Activated T-cell treated with anti-CD3 and anti-CD28 coated beads, Interleukin-2, amount 50 U/mL, for 24 hours (primary cell): Measurements from ENCODE around the gene OPN4.

Experiments
- DNase-seq: peaks from one replicate; pipeline ENCODE4 v3.0.0-alpha.2; 2020
- H3K27ac Mint-ChIP-seq: 2 replicates; pipeline ENCODE4 v1.8.0; 2020; ENCODE audit warnings: mild to moderate bottlenecking, mixed read lengths
- H3K27me3 Mint-ChIP-seq: 2 replicates; pipeline ENCODE4 v1.8.0; 2020; ENCODE audit warnings: mixed read lengths
- H3K36me3 Mint-ChIP-seq: 2 replicates; pipeline ENCODE4 v1.8.0; 2020; ENCODE audit warnings: low read depth, mixed read lengths
- H3K4me1 Mint-ChIP-seq: 2 replicates; pipeline ENCODE4 v1.8.0; 2020; ENCODE audit warnings: low read depth, mixed read lengths
- H3K4me3 Mint-ChIP-seq: 2 replicates; pipeline ENCODE4 v1.8.0; 2020; ENCODE audit warnings: mild to moderate bottlenecking, moderate library complexity, mixed read lengths
- H3K9me3 Mint-ChIP-seq: 2 replicates; pipeline ENCODE4 v1.8.0; 2020; ENCODE audit warnings: mixed read lengths

OPN4 gene

DNA sequence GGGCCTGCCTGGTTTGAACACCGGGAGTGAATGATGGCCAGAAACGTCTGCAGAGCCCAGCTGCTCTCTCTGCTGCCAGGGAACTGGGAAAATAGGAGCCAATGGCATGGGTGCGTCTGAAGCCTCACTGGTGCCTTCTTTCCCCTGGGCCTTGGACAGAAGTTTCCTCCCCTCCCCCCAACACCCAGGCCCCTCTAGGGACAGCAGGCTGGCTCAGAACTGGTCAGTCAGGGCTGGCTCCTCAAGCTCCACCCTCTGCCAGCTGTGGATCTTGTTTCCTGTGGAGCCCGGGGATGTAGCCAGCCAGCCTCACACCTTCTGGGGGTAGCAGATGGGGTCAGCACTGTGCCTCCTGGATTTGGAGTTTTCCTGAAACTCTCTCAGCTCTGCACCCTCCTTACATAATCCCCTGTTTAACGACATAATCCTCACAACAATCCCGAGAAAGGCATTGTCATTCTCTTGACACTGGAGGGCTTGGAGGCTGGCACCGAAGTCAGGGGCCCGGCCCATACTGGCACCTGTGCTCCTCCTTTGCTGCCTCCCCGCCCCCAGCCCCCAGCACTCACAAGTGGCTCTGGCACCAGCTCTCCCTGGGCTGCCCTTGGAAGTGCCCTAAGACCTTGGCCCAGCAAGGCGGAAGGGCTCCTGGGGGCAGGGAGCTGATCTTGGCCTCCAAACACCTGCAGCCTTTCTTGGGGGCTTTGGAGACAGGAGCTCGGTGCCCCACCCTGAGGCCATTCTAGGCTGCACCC, 19.7 kb downstream of the OPN4 start:
- no peaks in the 10 kb centered on the region for H3K27me3 Mint-ChIP-seq
- no peak overlapping the region for H3K27ac Mint-ChIP-seq
- H3K4me3 Mint-ChIP-seq, result no peak overlapping the region
- no peaks in the 10 kb centered on the region for H3K4me1 Mint-ChIP-seq
- no peak for DNase-seq
- H3K36me3 Mint-ChIP-seq, result no peaks in the 10 kb centered on the region
- H3K9me3 Mint-ChIP-seq, result no peaks in the 10 kb centered on the region

DNA sequence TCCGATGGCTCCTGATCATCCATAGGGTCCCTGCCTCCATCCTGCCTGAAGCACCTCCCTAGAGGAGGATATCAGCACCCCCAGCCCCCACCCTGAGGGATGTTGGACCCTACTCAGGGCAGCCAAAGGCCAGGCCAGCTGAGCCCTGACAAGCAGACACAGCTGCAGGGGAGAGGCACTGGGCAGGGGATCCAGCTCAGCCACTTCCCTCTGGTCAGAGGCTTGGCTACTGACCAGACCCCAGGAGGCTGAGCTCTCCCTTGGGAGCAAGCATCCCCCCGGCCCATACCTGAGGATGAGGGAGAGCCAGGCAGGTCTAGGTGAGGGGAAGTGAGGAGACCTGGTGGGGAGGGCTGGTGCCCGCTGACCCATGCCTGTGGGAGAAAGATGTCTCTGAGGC, 20.6 kb downstream of the OPN4 start:
- Mint-ChIP-seq H3K9me3 (no peaks in the 10 kb centered on the region), H3K4me1 (no peaks in the 10 kb centered on the region), H3K36me3 (no peaks in the 10 kb centered on the region), H3K4me3 (no peak overlapping the region), H3K27ac (no peak overlapping the region), H3K27me3 (no peaks in the 10 kb centered on the region)
- DNase-seq, result no peak

DNA sequence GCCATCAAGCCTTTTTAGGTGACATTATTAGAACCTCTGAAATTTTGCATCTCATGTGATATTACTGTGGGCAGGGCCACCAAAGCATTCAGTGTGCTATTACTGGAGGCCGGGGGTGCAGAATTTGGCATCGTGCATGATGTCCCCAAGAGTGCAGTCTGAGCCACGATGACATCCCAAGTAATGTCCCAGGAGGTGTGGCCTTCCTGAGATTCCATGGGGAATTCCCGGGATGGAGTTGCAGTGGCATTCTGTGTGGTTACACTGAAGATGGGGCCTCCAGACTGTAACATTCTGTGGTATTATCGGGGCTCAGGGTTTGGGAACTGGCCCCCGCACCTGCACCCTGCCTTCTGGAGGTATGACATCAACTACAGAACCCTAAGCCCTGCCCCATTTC, 23.0 kb downstream of the OPN4 start:
- Mint-ChIP-seq H3K36me3 (no peaks in the 10 kb centered on the region), H3K27ac (no peak overlapping the region), H3K9me3 (no peaks in the 10 kb centered on the region), H3K4me3 (no peak overlapping the region), H3K4me1 (no peaks in the 10 kb centered on the region), H3K27me3 (peaks cover 2% of the 10 kb centered on the region)
- no peak for DNase-seq

DNA sequence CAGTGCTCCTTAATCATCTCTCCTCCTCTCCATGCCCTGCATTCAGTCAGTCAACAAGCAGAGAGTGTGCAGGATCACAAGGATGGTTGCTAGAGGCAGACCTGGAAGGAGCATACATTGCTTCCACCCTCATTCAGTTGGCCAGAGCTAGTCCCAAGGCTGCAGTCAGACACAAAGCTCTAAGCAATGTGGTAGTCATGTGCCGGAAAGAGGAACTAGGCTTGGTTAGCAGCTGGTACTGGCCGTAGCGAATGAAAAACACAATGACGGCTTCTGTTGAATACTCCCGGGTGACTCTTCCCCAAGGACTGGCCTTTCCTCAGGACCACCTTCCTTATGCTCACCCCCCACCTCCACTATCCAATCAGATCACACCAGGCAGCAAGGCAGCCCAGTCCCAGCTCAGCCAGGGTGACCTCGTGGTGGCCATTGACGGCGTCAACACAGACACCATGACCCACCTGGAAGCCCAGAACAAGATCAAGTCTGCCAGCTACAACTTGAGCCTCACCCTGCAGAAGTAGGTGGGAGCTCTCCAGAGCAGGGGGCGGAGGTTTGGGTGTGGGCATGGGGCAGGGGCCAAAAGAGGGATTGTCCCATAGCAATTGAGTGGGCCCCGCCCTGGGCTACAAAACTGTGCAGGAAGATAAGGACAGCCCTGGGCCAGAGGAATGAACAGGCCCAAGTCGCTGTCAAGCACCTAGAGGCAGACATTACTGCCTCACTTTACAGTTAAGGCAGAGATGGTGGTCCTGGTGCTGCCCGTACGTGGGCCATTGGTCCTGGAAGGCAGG, 24.8 kb downstream of the OPN4 start:
- H3K4me1 Mint-ChIP-seq, result no peaks in the 10 kb centered on the region
- no peak for DNase-seq
- no peak overlapping the region for H3K4me3 Mint-ChIP-seq
- no peaks in the 10 kb centered on the region for H3K9me3 Mint-ChIP-seq
- H3K36me3 Mint-ChIP-seq, result no peaks in the 10 kb centered on the region
- H3K27me3 Mint-ChIP-seq, result peaks cover 2% of the 10 kb centered on the region
- H3K27ac Mint-ChIP-seq, result no peak overlapping the region

DNA sequence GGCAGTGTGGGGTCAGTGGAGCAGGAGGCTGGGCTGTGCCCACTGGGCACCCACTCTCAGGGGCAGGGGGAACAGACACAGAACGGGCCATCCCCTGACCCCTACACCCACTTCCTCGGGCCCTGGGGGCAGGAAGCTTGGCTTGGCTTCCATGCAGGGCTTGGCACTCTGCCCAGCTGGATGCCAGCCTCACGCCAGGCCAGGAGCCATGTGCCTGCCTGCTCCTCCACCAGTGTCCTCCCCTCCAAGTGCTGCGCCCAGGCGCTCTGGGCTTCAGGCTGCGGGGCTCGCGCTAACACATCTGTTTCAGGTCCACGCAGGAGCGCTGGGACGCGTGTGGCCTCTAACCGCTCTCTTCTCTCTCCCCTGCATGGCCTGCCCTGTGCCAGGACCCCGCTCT, 26.7 kb downstream of the OPN4 start:
- H3K36me3 Mint-ChIP-seq, result no peaks in the 10 kb centered on the region
- no peaks in the 10 kb centered on the region for H3K9me3 Mint-ChIP-seq
- no peaks in the 10 kb centered on the region for H3K4me1 Mint-ChIP-seq
- no peak overlapping the region for H3K27ac Mint-ChIP-seq
- H3K27me3 Mint-ChIP-seq, result peaks cover 2% of the 10 kb centered on the region
- H3K4me3 Mint-ChIP-seq, result no peak overlapping the region
- DNase-seq, result no peak

DNA sequence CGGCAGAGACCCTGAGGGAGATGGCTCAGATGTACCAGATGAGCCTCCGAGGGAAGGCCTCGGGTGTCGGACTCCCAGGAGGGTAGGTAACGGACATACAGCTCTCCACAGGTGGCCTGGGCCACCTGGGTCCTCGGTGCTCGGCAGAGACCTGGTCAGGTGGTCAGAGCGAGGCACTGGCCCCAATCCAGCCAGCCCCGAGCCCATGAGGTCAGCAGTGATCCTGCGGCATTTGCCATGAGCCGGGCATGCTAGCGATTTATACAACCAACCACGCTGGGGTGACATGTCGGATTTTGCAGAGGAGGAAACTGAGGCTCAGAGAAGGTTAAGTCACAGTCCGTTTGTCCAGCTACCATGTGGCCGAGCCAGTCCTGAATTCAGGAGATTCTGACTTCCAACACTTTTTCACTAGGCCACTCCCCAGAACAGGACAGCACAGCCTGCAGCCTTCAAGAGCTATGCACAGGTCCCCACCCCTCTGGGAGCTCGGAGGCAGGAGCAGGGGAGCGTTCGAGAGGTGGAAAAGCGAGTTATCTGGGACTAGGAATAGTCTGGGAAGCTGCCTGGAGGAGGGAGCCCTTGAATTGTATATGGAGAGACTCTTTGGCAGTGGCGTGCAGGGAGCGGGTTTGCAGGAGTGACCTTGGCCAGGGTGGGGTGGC, 27.5 kb downstream of the OPN4 start:
- H3K9me3 Mint-ChIP-seq, result no peaks in the 10 kb centered on the region
- H3K36me3 Mint-ChIP-seq, result no peaks in the 10 kb centered on the region
- no peaks in the 10 kb centered on the region for H3K4me1 Mint-ChIP-seq
- H3K27ac Mint-ChIP-seq, result no peak overlapping the region
- no peak overlapping the region for H3K4me3 Mint-ChIP-seq
- DNase-seq, result no peak
- H3K27me3 Mint-ChIP-seq, result peaks cover 2% of the 10 kb centered on the region

DNA sequence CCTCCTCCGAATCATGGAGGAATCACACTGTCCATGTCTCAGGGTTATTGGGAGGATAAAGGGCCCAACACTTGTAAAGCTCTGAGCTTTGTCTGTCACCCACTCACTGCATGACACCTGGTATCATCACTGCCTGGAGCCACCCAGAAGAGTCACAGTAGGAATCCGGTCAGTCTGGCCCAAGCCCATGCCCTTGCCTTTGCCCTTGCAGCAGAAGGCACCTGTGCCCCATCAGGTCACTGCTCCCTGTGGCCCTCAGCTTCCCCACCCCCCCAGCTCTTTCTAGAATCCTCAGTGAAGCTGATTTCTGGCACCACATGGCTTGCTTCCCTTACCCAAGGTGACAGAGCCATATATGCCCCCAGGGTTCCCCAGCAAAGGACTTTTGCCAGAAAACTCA, 28.3 kb downstream of the OPN4 start:
- Mint-ChIP-seq H3K36me3 (no peaks in the 10 kb centered on the region), H3K4me3 (no peak overlapping the region), H3K27me3 (peaks cover 2% of the 10 kb centered on the region), H3K9me3 (no peaks in the 10 kb centered on the region), H3K27ac (no peak overlapping the region), H3K4me1 (no peaks in the 10 kb centered on the region)
- DNase-seq, result no peak

DNA sequence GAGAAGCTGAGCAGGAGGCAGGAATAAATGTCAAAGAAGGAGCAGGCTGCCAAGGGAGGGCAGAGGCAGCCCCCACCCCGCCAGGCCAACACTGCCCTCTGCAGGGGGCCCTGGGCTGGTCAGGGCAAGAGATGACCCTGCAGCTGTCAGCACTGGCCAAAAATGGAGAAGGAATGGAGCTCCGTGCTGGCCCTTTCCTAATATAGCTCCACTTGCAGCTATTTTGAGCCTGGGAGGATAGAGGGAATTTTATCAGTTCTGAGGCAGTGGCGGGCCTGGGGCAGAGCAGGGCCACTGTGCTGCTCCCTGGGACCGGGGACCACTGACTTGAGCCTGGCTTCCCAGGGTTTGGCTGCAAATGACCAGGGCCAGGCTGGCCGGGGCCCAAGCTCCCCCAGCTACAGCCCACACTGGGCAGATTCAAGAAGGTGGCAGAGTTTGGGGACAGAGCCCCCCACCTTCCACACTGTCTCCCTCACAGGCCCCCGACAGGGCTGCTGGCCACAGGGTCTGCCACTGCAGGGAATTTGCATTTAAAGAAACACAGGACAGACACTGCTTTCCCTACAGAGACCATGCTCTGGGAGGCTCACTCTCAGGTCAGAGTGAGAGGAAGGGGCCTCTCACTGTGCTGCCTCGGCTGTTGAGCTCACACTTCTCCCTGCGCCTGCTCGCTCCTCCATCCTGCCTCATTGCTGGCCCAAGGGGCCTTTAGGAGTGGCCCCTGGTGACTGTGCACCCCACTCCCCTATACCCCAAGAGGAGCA, 30.2 kb downstream of the OPN4 start:
- Mint-ChIP-seq H3K4me3 (no peak overlapping the region), H3K27me3 (peaks cover 2% of the 10 kb centered on the region), H3K36me3 (no peaks in the 10 kb centered on the region), H3K9me3 (no peaks in the 10 kb centered on the region), H3K4me1 (peaks cover 4% of the 10 kb centered on the region), H3K27ac (no peak overlapping the region)
- DNase-seq, result no peak

DNA sequence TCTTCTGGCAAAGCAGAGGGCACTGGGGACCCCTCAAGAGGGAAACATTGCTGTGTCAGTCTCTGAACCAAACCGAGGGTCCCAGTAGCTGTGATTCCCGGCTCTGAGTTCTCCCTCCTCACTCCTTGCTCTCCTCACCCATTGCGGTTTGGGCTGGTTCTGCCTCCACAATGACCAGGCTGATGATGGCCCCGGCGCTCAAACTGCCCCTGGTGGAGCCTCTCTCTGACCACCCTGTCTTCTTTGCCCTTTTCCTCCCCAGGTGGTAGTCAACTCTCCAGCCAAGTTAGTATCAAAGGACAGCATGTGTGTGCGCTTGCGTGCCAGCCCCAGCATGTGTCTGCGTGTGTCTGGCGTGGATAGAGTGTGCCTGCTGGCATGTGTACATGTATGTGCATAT, 31.1 kb downstream of the OPN4 start:
- no peaks in the 10 kb centered on the region for H3K36me3 Mint-ChIP-seq
- no peaks in the 10 kb centered on the region for H3K9me3 Mint-ChIP-seq
- peaks cover 4% of the 10 kb centered on the region for H3K4me1 Mint-ChIP-seq
- H3K4me3 Mint-ChIP-seq, result no peak overlapping the region
- peaks cover 2% of the 10 kb centered on the region for H3K27me3 Mint-ChIP-seq
- no peak for DNase-seq
- no peak overlapping the region for H3K27ac Mint-ChIP-seq

DNA sequence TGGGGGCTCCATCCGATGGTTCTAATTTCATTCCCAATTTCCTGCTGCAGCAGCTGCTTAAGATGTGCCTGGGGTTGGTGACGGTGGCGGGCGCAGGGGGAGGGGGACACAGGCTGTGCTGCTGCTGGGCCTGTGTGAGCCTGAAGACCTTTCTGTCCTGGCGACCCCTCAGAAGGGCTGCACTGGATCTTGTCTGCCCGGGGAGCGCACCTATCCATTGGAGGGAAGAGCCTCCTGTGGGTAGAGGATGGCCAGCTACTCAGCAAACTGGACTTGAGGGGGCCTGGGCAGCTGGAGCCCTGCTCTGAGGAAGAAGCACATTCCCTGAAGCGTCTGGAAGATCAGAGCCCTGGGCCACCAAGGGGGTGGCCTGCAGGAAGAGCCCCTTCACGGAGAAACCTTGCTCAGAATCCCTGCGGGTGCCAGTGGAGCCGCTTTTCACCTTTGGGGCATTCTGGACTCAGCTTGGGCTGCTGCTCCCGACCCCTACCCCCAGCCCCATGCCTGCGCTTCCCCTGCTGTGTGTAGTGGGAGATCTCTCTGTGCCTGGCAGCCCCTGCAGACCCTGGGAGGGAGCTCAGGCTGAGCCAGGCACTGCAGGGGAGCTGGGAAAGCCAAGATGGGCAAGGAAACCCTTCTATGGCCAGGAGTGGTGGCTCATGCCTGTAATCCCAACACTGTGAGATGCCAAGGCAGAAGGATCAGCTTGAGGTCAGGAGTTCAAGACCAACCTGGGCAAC, 31.7 kb downstream of the OPN4 start:
- Mint-ChIP-seq H3K9me3 (no peaks in the 10 kb centered on the region), H3K27me3 (peaks cover 2% of the 10 kb centered on the region), H3K36me3 (no peaks in the 10 kb centered on the region), H3K4me1 (peaks cover 4% of the 10 kb centered on the region), H3K4me3 (no peak overlapping the region), H3K27ac (no peak overlapping the region)
- no peak for DNase-seq

DNA sequence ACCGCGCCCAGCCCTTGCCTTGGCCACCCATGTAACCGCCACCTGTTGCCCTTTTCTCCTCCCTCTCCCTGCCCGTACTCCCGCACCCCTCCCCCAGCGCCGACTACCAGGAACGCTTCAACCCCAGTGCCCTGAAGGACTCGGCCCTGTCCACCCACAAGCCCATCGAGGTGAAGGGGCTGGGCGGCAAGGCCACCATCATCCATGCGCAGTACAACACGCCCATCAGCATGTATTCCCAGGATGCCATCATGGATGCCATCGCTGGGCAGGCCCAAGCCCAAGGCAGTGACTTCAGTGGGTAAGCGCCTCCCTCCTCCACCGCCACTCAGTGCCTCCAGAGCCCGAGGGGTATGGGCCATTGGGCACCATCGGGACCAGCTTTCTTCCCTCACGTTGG, 32.6 kb downstream of the OPN4 start:
- Mint-ChIP-seq H3K27me3 (peaks cover 2% of the 10 kb centered on the region), H3K9me3 (no peaks in the 10 kb centered on the region), H3K36me3 (no peaks in the 10 kb centered on the region), H3K4me3 (no peak overlapping the region), H3K4me1 (peaks cover 4% of the 10 kb centered on the region), H3K27ac (no peak overlapping the region)
- no peak for DNase-seq

DNA sequence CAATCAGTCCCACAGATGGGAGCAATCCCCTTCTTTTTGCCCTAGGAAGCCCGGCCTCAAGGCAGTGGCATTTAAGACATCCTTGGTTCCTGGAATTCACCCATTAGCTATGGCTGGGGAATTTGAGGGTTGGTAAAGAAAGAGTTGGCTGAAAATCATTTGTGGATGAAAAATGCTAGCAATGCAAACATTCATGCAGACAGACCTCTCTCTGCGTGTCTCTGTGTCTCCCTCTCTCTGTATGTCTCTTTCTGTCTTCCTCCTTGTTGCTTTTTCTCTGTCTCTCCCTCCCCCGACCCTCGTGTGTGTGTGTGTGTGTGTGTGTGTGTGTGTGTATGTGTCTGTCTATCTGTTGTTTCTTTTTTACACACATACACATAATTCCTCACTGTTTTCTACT, 33.4 kb downstream of the OPN4 start:
- Mint-ChIP-seq H3K36me3 (no peaks in the 10 kb centered on the region), H3K27ac (no peak overlapping the region), H3K27me3 (no peaks in the 10 kb centered on the region), H3K9me3 (no peaks in the 10 kb centered on the region), H3K4me1 (peaks cover 4% of the 10 kb centered on the region), H3K4me3 (no peak overlapping the region)
- DNase-seq, result no peak

DNA sequence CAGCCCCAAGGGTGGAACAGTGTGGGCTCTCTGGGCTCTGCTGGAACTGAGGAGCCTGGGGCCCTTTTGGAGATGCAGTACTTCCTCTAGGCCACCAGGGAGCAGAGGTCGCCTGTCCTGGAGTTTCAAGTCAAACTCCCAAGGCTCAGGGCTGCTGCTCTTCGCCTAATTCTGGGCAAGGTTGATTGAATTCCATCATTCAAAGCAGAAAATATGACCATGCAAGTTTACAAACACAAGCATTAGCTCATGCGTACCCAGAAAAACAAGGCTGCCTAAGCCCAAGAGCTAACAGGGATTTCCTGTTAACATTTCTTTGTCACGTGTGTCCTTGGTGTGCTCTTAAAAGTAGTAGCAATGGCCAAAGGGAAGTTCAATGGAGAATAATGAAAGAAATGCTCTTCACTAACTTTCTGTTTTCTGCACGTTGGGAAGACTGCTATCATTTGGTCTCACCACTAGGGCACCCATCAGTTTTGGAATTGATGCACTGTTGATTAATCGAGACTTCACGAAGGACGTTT, 34.1 kb downstream of the OPN4 start:
- no peaks in the 10 kb centered on the region for H3K9me3 Mint-ChIP-seq
- H3K4me3 Mint-ChIP-seq, result no peak overlapping the region
- no peaks in the 10 kb centered on the region for H3K27me3 Mint-ChIP-seq
- DNase-seq, result peak; percentile 59
- H3K36me3 Mint-ChIP-seq, result no peaks in the 10 kb centered on the region
- H3K27ac Mint-ChIP-seq, result no peak overlapping the region
- peaks cover 4% of the 10 kb centered on the region for H3K4me1 Mint-ChIP-seq

DNA sequence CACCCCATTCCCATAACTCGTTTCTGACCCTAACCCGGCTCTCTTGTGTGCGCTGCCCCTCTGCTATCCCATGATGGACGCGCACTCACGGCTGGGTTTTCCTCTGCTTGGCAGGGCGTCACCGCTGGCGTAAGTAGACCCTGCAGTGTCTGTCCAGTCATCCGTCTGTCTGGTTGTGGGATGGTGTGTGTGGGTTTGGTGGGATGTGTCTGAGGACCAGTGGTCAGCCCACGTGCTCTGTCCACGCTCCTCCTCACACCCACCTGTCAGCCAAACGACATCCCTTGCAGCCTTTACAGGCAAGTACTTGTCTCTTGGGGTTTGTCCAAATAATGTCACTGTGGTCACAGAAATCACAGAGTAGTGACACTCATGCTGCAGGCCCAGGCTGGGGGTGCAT, 34.8 kb downstream of the OPN4 start:
- Mint-ChIP-seq H3K27me3 (no peaks in the 10 kb centered on the region), H3K36me3 (no peaks in the 10 kb centered on the region), H3K27ac (no peak overlapping the region), H3K4me3 (no peak overlapping the region), H3K9me3 (no peaks in the 10 kb centered on the region), H3K4me1 (peaks cover 4% of the 10 kb centered on the region)
- no peak for DNase-seq
